ENCODE results near the gene NFE2L1.

NFE2L1 gene

GRCh38 chr17:48048384-48049126 is 396 bp downstream of the NFE2L1 start:
- peak overlapping the region; percentile 100 for H3K4me3 ChIP-seq (ENCODE audit: low read length)
- TF ChIP-seq ZNF274 (IDR thresholded peaks at IDR 0.05; ENCODE audit: low read depth, low read length) = no peak

- H3K4me3 ChIP-seq (ENCODE audit: low read length) = no peak overlapping the region
- TF ChIP-seq ZNF274 (IDR thresholded peaks at IDR 0.05; ENCODE audit: low read depth, low read length) = no peak
Measured at GRCh38 chr17:48051283-48051682, 3.1 kb downstream of the NFE2L1 start.

GRCh38 chr17:48051706-48052486 is 3.7 kb downstream of the NFE2L1 start:
- TF ChIP-seq ZNF274 (IDR thresholded peaks at IDR 0.05; ENCODE audit: low read depth, low read length) = no peak
- H3K4me3 ChIP-seq (ENCODE audit: low read length) = no peak overlapping the region; the same call in 1 of the 2 replicates

GRCh38 chr17:48052956-48053757 is 5.0 kb downstream of the NFE2L1 start:
- TF ChIP-seq ZNF274 (IDR thresholded peaks at IDR 0.05; ENCODE audit: low read depth, low read length) = no peak
- no peak overlapping the region for H3K4me3 ChIP-seq (ENCODE audit: low read length)

- TF ChIP-seq ZNF274 (IDR thresholded peaks at IDR 0.05; ENCODE audit: low read depth, low read length) = no peak
- no peak overlapping the region for H3K4me3 ChIP-seq (ENCODE audit: low read length)
Measured at GRCh38 chr17:48053758-48054237, 5.6 kb downstream of the NFE2L1 start.

GRCh38 chr17:48054238-48055185 is 6.4 kb downstream of the NFE2L1 start:
- no peak for TF ChIP-seq ZNF274 (IDR thresholded peaks at IDR 0.05; ENCODE audit: low read depth, low read length)
- no peak overlapping the region for H3K4me3 ChIP-seq (ENCODE audit: low read length)

GRCh38 chr17:48055531-48056245 is 7.5 kb downstream of the NFE2L1 start:
- H3K4me3 ChIP-seq (ENCODE audit: low read length) = peak overlapping the region; percentile 9; the same call in 1 of the 2 replicates
- no peak for TF ChIP-seq ZNF274 (IDR thresholded peaks at IDR 0.05; ENCODE audit: low read depth, low read length)

- peak overlapping the region; percentile 9; the same call in 1 of the 2 replicates for H3K4me3 ChIP-seq (ENCODE audit: low read length)
- no peak for TF ChIP-seq ZNF274 (IDR thresholded peaks at IDR 0.05; ENCODE audit: low read depth, low read length)
Measured at GRCh38 chr17:48056246-48056745, 8.1 kb downstream of the NFE2L1 start.

- H3K4me3 ChIP-seq (ENCODE audit: low read length) = no peak overlapping the region
Measured at GRCh38 chr17:48056879-48057278, 8.7 kb downstream of the NFE2L1 start.

GRCh38 chr17:48057626-48058025 is 9.5 kb downstream of the NFE2L1 start:
- no peak overlapping the region for H3K4me3 ChIP-seq (ENCODE audit: low read length)
- TF ChIP-seq ZNF274 (IDR thresholded peaks at IDR 0.05; ENCODE audit: low read depth, low read length) = no peak

More at GRCh38 chr17:48056879-48057278, 8.7 kb downstream of the NFE2L1 start:
- no peak for TF ChIP-seq ZNF274 (IDR thresholded peaks at IDR 0.05; ENCODE audit: low read depth, low read length)

- TF ChIP-seq ZNF274 (IDR thresholded peaks at IDR 0.05; ENCODE audit: low read depth, low read length) = no peak
Measured at GRCh38 chr17:48058393-48059124, 10.4 kb downstream of the NFE2L1 start.

More at GRCh38 chr17:48058393-48059124, 10.4 kb downstream of the NFE2L1 start:
- H3K4me3 ChIP-seq (ENCODE audit: low read length) = no peak overlapping the region
